Activated CD4-positive, CD25-positive, alpha-beta regulatory T cell (primary cell): ENCODE measurements around the gene MPP2.
"Not testable (repeated sequence)": the region's sequence is repeated elsewhere in the genome, so short reads cannot be mapped to it uniquely, and the experiment has no call there.

Experiments
- DNase-seq, 4 experiments: peaks; one replicate each; lab custom pipeline; 2025; lab: John Stamatoyannopoulos, UW

The MPP2 gene

GRCh38 chr17:43927929-43928328, 20.6 kb upstream of the MPP2 start:
- not testable (repeated sequence) for DNase-seq

GRCh38 chr17:43927060-43927864, 19.9 kb upstream of the MPP2 start:
- no peak for DNase-seq

DNA sequence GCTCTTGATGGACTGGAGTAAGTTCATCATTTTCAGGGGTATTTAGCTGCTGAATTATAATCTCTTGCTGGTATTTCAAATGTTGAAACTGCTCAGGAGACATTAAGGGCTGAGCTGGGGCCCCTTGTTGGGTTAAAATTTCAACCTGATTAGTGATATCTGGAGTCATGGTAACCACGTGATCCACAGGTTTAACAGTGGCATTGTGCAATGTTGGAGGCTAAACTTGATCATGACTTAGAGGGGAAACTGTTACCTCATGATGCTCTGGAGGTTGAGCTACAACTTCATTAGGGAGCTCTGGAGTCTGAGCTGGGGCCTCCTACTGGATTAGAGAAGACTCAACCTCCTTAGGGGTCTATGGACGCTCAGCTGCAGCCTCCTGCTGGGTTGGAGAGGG, 17.2 kb upstream of the MPP2 start:
- DNase-seq: no peak

- DNase-seq: no peak
These were observed 13.3 kb upstream of the MPP2 start for GRCh38 chr17:43920500-43921095.

DNA sequence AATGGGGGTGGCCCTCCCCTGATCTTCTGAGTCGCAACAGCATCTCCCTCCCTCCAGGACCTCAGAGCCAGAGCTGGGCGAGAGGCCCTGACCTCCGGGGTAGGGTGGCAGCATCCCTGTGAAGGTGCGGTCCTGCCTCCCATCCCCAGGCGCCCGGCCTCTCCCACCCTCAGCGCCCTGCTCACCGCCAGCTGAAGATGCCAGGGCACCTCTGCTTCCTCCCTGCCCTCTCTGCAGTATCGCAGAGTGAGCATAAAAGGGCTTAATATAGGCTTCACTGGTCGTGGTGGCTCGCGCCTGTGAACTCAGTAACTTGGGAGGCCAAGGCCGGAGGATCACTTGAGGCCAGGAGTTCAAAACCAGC, 10.7 kb upstream of the MPP2 start:
- no peak for DNase-seq

GRCh38 chr17:43917348-43918025, 10.2 kb upstream of the MPP2 start:
- DNase-seq: peak in 1 of 4 experiments; percentile 8

- DNase-seq: no peak
These were observed 9.6 kb upstream of the MPP2 start for GRCh38 chr17:43917016-43917347.

DNA sequence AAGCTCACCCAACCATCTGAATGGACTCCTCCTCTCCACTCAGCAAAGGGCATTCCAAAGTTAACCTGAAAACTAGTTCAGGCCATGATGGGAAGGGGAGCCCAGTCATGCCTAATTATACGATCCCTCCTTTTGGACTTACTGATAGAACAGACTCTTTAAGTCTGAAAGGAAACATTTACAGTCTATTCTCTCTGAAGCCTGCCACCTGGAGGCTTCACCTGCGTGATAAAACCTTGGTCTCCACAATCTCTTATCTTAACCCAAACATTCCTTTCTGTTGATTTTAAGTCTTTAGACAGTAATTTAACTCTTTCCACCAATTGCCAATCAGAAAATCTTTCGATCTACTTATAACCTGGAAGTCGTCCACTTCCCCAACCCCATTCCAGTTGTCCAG, 9.0 kb upstream of the MPP2 start:
- no peak for DNase-seq

GRCh38 chr17:43915559-43915958, 8.2 kb upstream of the MPP2 start:
- no peak for DNase-seq

DNA sequence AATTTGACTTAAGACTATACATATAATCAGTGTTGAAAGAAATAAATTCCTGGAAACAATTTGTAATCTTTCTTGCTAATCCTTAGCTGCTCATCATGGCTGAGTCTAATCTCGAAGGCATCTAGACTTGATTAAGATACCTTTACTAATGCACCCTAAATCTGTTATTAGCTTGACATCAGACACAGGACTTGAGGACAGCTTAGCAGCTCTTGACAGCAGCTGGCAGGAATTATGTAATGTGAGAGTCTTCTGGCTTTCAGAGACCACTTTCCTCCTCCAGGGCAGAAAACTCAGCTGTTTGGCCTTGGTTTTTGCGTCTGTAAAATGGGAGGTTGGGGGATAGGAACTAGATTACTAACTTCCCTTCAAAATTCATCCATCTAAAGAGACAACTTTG, 7.1 kb upstream of the MPP2 start:
- DNase-seq: no peak

- no peak for DNase-seq
These were observed 6.2 kb upstream of the MPP2 start for GRCh38 chr17:43913584-43913983.

DNA sequence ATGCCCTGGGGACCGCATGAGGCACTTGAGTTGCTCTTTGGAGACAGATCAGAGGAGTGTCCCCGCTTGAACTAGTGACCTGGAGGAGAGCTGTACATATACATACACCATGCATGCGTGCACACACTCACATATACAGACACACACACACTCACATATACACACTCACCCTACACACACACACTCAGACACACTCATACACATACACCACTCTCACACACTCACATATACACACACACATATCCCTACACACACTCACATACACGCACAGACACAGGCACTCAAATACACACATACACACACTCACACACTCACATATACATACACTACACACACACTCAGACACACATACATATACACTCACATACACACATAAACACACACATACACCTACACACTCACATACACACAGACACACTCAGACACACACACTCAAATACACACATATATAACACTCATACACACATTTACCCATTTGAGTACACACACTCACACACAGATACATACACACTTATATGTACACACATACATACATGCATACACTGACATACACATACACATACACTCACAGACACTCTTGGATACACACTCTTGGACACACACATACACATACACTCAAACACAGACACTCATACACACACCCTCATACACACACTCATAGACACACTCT, 5.4 kb upstream of the MPP2 start:
- no peak for DNase-seq

DNA sequence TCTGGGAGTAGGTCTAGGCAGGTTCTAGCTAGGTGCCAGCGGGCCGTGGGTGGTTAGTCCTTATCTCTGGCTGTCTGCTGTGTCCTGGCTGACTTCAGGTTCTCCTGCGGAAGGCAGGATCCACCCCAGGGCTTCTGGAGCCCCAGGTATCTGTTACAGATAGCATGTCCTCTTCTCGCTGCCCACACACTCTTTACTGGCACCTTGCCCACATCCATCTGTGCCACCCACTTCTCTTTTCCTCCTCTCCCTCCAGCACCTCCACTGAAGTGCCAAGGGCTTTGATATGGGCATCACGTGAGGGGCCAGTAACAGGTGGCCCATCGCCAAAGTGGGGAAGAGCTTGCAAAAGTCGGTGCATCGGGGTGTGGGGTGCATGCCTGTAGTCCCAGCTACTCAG, 4.6 kb upstream of the MPP2 start:
- DNase-seq: no peak

GRCh38 chr17:43909537-43910231, 2.3 kb upstream of the MPP2 start:
- DNase-seq: no peak

- peak in 2 of 4 experiments; percentile 17 for DNase-seq
These were observed 824 bp upstream of the MPP2 start for GRCh38 chr17:43907998-43908721.

- no peak for DNase-seq
These were observed 348 bp downstream of the MPP2 start for GRCh38 chr17:43906951-43907424.

DNA sequence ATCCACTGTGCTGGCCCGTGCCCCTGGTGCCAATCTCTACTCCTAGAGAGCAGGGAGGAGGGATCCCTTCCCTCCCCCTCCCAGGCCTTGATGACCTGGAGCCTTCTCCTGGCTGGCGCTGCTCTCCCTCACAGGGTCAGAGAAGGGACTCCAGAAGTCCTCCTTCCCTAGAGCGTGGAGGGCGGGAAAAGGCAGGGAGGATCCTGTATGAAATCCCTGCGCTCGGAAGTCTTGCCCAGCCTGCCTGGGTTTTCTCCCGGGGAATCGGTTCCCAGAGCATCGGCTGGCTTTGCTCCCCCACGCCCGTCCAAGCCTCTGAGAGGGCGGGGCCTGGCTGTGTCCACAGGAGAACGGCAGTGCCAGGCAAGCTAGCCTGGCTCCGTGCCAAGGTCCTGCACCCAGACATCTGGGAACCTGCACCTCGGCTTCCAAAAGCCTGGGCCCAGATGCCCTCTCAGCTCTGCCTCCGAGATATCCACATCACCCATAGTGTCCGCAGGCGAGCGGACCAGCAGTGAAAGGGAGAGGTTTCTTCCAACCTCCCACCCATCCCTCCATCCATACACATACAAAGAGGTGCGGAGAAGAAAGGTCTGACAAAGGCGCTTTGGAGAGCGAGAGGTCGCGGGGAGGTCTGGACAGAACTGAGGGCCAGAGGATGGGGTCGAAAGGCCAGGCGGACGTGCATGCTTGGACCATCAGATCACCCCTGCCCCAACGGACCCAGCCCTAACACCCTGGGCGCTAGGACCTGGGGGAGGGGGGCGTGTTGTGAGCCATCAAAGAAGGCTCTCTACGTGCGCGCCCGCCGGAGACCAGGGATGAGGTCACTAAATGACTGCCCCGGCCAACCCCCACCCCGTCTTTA, 1.1 kb downstream of the MPP2 start:
- peak in 1 of 4 experiments; percentile 20 for DNase-seq

- no peak for DNase-seq
These were observed 1.8 kb downstream of the MPP2 start for GRCh38 chr17:43905400-43905984.

- DNase-seq: no peak
These were observed 5.3 kb downstream of the MPP2 start for GRCh38 chr17:43901861-43902589.
